AG10803 (cell line): ENCODE results near the gene DCN.
A peak's percentile ranks its signal among the peaks of the same experiment; 100 is the strongest.

ENCODE experiments used
- DNase-seq: peaks from one replicate; pipeline ENCODE4 v3.0.0; 2010; ENCODE audit warnings: low read depth
- H3K4me3 ChIP-seq: 2 replicates; pipeline ENCODE4 v1.5.1; 2011; ENCODE audit warnings: mild to moderate bottlenecking, low read length, control low read depth
- TF ChIP-seq, protein P1 (sequence below): conservative IDR thresholded peaks from 2 replicates; pipeline ENCODE4 v1.5.1; 2011; ENCODE audit warnings: mild to moderate bottlenecking, low read length, control low read depth, inconsistent platforms

Gene DCN

DNA sequence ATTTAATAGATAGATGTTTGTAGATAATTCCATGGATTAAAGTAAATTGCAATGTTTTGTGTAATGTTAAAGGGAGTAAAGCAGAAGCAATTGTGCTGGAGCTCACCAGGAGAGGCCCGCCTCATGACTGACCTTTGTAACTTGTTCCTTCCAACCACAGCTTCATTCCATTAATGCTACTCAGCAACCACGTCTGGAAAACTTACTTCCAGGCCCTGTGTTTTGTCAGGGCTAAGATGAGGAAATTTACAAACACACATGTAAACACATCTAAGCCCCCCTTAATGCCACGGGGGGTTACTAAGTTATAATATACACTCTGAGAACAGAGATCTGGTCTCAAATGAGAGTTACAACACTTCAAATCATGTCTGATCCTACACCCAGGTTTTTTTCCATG, 83.7 kb downstream of the DCN start:
- TF ChIP-seq, protein P1, sequence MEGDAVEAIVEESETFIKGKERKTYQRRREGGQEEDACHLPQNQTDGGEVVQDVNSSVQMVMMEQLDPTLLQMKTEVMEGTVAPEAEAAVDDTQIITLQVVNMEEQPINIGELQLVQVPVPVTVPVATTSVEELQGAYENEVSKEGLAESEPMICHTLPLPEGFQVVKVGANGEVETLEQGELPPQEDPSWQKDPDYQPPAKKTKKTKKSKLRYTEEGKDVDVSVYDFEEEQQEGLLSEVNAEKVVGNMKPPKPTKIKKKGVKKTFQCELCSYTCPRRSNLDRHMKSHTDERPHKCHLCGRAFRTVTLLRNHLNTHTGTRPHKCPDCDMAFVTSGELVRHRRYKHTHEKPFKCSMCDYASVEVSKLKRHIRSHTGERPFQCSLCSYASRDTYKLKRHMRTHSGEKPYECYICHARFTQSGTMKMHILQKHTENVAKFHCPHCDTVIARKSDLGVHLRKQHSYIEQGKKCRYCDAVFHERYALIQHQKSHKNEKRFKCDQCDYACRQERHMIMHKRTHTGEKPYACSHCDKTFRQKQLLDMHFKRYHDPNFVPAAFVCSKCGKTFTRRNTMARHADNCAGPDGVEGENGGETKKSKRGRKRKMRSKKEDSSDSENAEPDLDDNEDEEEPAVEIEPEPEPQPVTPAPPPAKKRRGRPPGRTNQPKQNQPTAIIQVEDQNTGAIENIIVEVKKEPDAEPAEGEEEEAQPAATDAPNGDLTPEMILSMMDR, result no peak
- peak; percentile 94 for DNase-seq
- no peak overlapping the region for H3K4me3 ChIP-seq

DNA sequence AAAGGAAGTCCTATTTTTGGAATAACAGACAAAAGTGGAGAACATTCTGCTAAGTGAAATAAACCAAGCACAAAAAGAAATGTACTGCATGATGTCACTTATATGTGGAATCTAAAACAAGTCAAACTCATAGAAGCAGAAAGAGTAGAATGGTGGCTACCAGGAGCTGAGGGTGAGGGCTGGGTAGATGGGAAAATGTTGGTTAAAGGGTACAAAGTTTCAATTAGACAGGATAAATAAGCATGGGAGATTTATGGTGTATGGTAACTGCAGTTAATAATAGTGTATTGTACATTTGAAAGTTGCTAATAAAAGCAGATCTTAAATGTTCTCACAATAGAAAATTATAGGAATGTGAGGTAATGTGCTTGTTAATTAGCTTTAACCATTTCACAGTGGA, 84.2 kb downstream of the DCN start:
- TF ChIP-seq, protein P1, result no peak
- DNase-seq, result no peak
- H3K4me3 ChIP-seq, result no peak overlapping the region

DNA sequence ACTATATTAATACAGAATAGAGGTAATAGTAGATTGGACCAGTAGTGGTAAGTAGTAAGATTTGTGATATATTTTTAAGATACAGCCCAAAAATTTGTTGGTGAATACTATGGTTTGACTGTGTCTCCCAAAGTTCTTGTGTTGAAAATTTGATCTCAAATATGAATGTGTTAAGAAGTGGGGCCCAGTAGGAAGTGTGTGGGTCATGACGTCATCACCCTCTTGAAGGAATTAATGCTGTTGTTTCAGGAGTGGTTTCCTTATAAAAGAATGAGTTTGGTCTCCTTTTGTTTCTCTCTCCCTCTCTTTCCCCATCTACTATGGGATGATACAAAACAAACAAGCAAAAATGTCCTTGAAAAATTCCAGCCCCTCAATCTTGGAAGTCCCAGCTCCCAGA, 87.7 kb downstream of the DCN start:
- H3K4me3 ChIP-seq, result no peak overlapping the region
- no peak for DNase-seq
- TF ChIP-seq, protein P1, result no peak

DNA sequence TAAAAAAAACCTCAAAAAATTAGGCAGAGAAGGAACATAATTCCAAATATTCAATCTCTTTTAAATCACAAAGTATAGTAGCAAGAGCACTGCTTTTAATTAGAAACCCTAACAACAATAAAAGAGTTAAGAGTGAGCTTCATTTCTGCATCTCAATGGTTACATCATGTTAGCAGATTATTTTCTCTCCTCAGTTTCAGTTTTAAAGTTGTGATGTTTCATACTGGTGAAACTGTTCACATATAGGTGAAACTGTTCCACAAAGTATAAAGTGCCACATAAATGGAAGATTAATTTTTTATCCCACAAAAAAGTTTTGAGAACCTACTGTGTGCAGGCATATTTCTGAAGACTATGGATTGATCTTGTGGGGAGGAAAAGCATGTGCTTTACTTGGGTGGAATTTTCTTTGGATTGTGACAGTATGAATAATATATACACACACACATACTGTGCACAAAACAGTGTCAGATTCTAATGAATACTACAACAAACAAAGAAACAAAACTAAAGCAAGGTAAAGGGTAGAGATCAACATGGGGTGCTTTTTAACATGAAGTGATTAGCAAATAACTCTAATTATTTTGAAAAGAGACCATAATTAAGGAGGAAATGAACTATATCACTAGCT, 88.5 kb downstream of the DCN start:
- no peak overlapping the region for H3K4me3 ChIP-seq
- TF ChIP-seq, protein P1, result no peak
- DNase-seq, result no peak

DNA sequence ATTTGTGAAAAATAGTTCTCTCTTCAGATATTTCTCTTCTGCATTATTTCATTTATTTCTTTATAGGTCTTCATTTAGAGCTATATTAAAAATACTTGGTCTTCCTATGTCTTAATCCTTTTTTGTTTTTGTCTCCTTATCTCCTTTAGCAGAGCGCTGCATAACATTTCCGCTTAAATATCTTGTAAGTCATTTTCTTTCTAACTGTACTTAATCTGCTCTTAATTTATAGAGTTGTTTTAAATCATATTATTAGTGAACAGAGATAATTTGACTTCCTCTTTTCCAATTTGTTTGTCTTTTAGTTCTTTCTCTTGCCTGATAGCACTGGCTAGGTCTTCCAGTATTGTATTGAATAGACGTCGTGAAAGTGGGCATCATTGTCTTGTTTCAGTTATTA, 89.3 kb downstream of the DCN start:
- TF ChIP-seq, protein P1, result no peak
- DNase-seq, result no peak
- no peak overlapping the region for H3K4me3 ChIP-seq

DNA sequence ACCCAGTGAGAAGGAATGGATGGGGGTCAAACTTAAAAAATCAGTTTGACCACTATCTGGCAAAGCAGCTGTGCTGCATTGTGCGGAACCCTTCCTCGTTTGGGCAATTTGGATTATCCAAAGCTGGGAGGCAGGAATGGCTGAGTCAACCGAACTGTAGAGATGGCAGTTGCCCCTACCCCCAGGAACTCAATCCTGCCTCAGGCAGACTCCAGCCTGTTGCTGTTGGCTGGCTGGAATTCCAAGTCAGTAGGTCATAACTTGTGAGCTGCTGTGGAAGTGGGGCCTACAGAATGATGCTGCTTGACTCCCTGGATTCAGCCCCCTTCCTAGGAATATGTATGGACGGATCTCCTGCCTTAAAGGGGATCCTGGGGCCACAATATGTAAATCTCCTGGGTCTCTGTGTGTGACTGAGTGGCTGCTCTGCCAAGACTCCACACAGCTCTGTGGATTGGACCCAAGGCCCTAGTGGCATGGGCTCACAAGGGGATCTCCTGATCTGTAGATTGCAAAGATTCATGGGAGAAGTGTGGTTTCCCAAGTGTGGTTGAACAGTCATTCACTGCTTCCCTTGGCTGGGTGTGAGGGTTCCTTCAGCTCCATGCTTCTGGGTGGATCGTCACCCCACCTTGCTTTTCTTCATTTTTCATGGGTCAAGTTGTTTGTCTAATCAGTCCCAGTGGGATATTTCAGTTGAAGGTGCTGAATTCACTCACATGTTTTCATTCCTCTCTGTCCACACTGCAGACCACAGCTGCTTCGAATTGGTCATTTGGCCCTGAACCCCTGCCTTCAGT, 90.5 kb downstream of the DCN start:
- TF ChIP-seq, protein P1, result no peak
- DNase-seq, result no peak
- no peak overlapping the region for H3K4me3 ChIP-seq
